Measurements from ENCODE around the gene NRM.
"Not testable (repeated sequence)": the region's sequence is repeated elsewhere in the genome, so short reads cannot be mapped to it uniquely, and the experiment has no call there.

- not testable (repeated sequence) for TF ChIP-seq CTCF (IDR thresholded peaks at IDR 0.05; ENCODE audit: borderline replicate concordance, extremely low read depth, low read length, poor library complexity, severe bottlenecking); EZH2 (IDR thresholded peaks at IDR 0.05; ENCODE audit: borderline replicate concordance, low read depth, low read length, severe bottlenecking)
These were observed 31.2 kb upstream of the NRM start for GRCh38 chr6:30722025-30722279.
